ENCODE measurements around the gene SYNPO2. TPM values are rescaled to one million over a fixed set of nuclear protein-coding genes. Genes with fewer than 3 reads are reported as not detected.

Gene SYNPO2
- total RNA-seq, 4 donors from 2014 or later: 23.1 to 63.8 (median 42.4) TPM

DNA sequence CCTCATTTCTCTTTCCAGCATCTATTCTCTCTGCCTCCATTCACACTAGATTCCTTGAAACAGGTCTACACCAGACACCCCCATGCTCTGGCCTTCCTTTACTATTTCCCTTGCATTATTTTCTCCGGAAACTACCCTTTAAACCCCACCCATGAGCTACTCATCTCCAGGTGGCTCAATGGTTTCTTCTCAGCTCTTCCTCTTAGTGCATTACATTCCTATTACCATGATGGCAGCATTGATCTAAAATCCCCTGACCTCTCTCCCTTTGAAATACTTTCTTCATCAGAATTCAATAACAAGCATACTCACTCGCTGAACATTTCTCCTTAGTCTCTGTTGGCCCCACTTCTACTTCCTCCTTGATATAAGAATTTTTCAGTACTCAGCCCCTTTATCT is 94.6 kb downstream of the SYNPO2 start:
- TF ChIP-seq, protein P1, sequence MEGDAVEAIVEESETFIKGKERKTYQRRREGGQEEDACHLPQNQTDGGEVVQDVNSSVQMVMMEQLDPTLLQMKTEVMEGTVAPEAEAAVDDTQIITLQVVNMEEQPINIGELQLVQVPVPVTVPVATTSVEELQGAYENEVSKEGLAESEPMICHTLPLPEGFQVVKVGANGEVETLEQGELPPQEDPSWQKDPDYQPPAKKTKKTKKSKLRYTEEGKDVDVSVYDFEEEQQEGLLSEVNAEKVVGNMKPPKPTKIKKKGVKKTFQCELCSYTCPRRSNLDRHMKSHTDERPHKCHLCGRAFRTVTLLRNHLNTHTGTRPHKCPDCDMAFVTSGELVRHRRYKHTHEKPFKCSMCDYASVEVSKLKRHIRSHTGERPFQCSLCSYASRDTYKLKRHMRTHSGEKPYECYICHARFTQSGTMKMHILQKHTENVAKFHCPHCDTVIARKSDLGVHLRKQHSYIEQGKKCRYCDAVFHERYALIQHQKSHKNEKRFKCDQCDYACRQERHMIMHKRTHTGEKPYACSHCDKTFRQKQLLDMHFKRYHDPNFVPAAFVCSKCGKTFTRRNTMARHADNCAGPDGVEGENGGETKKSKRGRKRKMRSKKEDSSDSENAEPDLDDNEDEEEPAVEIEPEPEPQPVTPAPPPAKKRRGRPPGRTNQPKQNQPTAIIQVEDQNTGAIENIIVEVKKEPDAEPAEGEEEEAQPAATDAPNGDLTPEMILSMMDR (IDR thresholded peaks at IDR 0.05; ENCODE audit: low read depth): no peak

DNA sequence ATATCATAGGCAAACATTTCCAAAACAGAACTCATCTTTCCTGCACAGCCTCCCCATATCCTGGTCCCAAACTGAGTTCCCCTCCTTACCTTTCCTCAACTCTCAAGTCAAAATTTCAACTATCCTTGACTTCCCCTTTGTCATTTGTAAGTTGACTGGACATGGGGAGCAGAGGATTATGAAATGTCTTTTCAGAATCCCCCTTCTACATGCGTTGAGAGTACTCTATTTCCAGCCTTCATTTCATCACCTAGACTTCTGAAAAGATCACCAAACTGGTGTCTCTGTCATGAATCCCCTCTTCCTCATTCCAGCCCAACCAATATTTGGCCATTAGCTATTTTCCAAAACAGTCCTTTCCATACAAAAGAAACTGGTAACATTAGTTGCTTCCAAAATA is 95.2 kb downstream of the SYNPO2 start:
- TF ChIP-seq, protein P1 (IDR thresholded peaks at IDR 0.05; ENCODE audit: low read depth): no peak

DNA sequence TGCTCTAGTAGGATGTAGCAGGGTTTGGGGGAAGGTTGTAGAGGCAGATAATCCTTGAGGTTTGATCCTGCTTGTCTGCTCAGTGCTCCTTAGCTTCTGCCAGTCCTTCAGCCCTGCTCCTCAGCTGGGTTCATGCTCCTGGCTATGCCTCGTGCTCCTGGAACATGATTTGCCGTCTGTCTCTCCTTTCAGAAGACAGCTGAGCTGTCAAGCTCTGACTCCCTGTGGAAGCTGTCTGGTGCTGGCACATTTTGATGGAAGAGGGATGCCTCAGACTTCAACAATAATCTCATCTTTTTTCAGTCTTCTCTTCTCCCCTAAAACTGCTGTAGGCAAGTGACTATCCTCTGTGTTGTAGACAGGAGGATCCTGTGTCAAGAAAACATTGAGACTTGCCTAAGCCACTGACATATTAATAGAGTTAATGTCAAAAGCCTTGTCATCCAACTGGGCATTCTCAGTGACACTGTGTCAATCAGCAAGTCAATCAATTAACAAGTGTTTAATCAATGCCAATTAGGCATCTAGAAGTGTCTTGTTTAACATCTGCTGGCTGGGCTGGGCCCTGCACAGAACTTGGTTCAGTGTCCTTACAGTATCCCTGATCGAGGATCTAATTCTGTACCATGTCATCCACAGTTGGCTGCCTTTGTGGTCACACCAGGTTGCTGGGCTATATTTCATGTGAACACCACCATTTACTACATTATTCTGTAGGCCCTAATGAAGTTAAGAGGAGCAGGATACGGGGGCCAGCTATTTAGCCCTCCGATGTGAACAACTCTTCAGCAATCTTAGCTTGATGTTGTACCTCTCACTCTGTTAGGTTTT is 96.7 kb downstream of the SYNPO2 start:
- TF ChIP-seq, protein P1 (IDR thresholded peaks at IDR 0.05; ENCODE audit: low read depth): no peak

DNA sequence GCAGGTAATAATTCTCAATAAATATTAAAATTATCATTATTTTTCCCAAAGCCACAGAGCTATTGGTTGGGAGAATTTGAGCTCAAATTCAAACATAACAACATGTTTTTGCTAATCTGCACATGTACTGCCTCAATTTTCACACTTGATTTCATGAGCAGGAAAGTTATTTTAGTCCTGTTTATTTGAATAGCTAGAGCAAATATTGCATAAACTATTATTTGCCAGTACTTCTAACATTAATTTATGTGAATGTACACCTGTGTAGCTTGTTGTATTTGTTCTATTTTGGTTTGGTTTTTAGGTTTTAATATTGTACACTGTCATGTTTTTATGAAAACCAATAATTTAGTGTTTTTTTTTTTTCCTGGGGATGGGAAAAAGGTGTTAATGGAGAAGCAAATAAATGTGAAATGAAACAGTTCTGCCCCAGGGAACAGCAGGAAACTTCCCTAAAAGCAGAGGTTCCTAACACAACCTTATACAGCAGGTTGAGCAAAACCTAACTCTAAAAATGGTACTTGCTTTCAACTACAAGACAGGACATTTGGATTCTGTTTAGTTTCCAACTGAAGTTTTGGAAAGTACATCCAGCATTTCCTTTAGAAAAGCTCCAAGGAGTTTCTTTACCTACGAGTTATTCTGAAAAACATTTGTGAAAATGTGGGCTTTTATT is 99.4 kb downstream of the SYNPO2 start:
- TF ChIP-seq, protein P1 (IDR thresholded peaks at IDR 0.05; ENCODE audit: low read depth): no peak

DNA sequence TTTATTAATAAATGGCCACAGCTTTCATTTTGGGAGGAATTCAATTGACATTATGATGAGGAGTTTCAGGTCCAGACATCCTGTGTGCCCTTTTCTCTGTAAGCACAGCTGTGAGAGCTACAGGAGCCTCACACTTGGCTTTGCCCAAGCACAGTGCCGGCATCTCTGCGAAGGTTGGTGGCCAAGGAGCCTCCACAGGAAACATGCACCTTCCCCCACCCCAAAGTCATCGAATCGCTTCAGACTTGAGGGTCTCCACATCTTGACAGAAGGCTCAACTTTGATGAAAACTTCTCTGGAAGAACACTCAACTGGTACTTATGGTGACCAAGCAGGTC is 100.0 kb downstream of the SYNPO2 start:
- TF ChIP-seq, protein P1 (IDR thresholded peaks at IDR 0.05; ENCODE audit: low read depth): no peak

DNA sequence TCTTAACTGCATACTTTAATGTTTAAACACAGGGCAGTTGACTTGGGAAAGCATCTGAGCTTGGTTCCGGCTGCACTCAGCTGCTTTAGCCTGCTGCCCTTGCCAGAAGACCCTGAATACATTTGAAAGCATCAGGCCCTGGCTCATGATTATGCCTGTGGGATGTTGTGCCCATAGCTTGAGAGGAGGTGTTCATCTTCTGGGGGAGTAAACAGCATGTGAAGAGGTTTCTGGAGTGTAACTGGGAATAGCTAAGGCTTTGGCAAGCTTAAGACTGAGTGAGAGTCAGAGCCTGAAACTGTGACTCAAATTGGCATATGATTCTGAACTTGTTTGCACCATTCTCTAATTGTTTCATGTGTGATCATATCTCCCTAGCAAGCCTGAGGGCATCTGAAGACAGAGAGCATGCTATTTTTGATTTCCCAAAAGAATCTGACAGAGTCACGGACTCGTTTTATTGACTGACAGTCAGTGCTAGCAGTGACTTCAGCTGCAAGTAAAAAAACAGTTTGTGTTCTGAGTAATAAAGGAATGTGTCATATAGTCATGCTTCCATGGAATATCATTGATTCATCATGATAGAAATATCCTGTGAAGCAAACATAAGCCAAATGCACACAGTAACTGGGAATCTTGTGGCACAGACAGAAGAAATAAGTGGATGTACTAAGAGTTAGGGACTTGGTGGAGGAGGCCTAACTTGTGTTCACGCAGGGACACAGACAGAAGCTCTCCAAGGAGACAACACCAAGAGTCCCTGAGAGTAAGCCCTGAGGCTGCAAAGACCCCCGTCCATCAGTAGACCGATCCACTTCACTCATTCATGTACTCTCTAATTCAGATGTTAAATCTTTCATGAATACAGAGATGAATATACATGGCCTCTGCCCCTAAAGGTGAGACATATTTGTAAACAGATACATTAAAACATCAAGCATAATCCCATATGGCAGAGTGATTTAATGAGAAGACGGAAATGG is 100.7 kb downstream of the SYNPO2 start:
- TF ChIP-seq, protein P1 (IDR thresholded peaks at IDR 0.05; ENCODE audit: low read depth): no peak

Measured in subcutaneous adipose tissue (tissue), 4 donors.